HG02973 (cell line): ENCODE measurements around the gene ELOVL5.

ENCODE experiments used
- ATAC-seq: cut with Tn5 transposase; IDR thresholded peaks from one replicate; pipeline ENCODE4 v1.9.1; 2021; ENCODE audit warnings: moderate library complexity; ENCODE audit not compliant: unreplicated experiment

Gene ELOVL5

DNA sequence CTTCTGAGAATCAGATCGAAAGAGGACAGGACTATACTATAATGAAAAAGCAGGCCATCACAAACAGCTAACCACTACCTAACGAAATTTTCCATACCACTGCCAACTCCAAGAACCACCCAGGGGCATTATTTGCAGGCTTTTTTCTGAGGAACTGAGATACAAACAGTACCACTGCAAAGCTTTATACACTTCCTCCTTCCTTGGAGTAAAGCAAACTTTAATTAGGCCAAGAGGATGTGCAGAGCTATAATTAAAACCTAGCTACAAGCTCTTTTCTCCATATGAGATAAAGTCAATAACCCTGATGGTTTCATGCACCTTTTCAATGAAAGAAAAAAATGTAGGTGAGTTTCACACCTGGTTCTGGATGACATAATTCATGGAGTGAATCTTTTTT is 68.5 kb downstream of the ELOVL5 start:
- no peak for ATAC-seq

DNA sequence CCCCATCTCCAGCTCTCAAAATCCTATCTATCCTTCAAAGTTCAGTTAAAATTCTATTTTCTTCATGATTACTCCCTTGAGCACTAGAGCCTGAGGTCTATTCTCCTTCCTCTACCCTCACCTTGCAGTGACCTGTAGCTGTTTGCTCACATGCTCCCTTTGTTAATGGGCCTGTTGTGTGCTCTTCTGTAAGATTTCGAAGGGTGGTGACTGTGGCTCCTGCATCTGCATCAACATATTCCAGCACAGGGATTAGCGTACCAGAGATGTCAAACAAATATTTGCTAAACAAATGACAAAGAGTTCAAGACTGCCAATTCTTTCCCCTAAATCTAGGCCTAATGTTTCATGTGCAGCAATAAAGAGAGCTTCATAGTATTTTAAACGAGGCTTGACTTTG is 69.5 kb downstream of the ELOVL5 start:
- no peak for ATAC-seq

DNA sequence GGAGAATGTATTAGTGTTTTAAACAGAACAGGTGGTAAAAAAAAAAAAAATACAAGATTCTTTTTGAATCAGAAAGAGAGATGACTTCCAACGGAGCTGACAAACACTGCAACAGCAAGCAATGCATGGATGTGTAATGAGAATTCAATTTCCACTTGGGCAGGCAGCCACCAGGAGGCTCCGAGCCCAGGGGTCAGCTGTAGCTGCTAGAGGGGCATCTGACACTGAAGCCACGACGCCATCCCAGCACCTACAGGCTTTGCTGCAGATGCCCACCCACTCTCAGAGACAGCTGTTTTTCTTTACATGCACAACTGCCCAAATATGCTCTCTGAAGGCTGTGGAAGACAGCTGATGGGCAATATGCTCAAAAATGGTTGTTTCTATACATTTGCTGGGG is 75.4 kb downstream of the ELOVL5 start:
- ATAC-seq: no peak

DNA sequence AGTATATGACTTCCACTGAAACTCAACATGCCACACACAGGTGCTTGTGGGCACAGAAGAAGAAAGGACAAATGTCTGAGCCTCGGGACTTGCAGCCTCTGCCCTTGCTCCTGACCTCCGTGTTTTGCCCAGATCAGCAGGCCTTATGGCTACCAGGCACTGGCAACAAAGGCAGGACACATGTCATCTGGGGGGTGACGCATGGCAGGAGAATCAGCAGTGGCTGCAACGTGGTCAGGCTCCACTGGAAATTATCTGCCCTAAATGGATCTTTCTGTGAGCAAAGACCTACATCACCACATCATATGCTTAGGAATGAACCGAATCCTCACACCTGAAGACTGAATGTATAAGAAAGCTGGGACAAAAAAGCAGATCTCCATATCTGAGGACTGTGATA is 78.9 kb downstream of the ELOVL5 start:
- ATAC-seq: no peak

DNA sequence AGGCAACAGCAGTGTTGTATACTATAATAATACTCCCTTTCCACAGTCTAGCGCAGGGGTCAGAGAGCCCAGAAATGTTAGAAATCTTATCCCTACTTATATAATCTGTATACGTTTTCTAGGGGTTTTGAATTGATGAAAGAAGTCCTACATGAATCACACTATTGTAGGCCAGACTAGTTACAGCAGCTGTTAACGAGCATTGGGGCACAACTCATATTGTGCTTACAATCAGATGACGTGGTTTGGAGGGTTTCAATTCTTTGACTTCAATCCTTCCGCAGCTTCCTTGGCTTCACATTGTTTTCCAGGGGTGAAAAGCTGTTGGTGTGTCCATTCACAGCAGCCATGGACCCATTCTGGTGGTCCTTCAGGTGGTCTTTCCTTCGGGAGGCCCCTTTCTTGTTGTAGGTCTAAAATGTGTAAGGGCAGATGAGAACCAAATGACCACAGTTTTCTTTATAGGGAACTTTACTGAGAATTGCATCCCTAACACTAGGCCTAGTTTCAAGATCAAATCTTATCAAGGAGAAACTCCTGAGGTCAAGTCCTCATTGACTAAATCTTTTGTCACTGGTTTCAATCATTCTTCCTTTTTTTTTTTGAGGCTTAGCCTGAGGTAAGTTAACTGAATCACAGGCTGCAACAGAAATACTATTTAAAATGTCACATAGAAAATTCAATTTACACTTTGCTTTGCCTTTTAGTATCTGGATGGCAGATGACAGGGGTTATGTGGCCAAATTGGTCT is 79.7 kb downstream of the ELOVL5 start:
- ATAC-seq: no peak

DNA sequence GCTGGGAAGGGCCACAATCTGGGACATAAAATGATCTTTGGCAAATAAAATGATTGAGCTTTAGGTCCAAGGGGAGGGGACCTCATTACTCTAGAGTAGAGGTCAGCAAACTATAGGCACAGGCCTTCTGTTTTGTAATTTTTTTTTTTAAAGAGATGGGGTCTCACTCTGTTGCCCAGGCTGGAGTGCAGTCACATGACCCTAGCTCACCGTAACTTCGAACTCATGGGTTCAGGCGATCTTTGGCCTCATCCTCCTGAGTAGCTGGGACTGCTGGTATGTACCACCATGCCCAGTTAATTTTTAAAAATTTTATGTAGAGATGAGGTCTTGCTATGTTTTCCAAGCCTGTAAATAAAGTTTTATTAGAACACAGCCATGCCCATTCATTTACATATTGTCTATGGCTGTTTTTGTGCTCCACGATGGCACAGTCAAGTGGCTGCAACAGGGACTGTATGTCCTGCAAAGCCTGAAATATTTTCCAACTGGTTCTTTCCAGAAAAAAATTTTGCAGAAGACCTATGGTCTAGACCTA is 82.1 kb downstream of the ELOVL5 start:
- no peak for ATAC-seq

DNA sequence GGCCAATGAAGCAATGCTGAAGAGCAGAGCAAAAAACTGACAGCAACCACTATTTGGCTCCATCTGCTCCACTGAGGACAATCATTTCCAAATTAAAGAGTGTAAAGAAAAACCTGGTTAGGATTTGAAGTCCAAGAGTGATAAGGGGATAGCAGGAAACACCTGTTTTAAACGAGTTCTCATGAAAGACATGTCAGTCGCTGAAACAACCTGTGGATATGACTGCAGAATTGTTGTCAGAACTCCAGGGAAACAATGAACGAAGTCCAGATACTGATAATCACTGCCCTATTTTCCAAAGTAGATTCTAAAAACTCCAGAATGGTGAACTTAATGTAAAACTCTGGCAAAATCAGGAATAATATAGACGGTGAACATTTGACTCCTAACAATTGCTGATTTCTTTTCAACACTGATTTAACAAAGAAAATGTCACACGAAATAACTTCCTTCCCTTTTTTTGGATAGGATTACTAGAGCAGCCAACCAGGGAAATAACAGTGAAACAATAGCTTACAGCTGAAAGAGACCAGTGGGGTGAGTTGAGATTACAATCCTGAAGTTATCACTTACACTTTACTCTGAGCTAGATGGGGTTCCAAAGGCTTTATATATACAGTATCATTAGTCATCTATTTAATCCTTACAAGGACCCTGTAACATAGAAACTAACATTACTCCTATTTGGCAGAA is 83.7 kb downstream of the ELOVL5 start:
- ATAC-seq: no peak

DNA sequence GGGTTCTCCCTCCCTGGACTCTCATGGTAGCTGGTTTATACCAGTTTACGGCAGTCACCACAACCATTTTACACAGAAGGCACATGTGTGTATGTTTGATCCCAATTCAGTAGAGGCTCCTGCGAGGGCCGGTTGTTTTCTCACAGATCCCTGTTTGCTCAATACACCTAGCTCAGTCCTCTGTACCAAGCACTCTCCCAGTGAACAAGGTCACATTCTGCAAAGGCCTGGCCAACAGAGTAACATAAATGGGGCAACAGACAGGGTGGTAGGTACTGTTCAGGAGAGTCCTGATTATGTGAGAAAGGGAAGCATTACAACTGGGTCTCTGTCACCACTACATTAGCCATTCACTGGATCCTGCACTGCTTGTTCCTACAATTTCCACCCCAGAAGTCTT is 84.4 kb downstream of the ELOVL5 start:
- ATAC-seq: no peak

DNA sequence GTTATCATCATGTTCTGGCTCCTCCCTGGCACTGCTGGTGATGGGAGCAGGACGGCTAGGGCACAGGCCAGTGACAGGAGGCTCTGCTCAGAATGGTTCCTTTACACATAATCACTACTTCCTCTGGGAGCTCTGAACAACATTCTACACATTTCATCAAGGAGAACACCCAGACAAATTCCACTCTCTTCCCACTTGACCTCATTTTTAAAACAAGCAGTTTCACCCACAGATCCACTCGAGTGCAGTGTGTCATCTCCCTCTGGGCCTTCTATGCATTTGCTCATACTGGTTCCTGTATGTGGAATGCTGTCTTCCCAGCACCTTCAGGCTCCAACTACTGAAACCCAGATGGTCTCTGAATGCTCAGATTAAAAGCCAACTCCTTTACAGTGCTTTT is 84.8 kb downstream of the ELOVL5 start:
- ATAC-seq: no peak

DNA sequence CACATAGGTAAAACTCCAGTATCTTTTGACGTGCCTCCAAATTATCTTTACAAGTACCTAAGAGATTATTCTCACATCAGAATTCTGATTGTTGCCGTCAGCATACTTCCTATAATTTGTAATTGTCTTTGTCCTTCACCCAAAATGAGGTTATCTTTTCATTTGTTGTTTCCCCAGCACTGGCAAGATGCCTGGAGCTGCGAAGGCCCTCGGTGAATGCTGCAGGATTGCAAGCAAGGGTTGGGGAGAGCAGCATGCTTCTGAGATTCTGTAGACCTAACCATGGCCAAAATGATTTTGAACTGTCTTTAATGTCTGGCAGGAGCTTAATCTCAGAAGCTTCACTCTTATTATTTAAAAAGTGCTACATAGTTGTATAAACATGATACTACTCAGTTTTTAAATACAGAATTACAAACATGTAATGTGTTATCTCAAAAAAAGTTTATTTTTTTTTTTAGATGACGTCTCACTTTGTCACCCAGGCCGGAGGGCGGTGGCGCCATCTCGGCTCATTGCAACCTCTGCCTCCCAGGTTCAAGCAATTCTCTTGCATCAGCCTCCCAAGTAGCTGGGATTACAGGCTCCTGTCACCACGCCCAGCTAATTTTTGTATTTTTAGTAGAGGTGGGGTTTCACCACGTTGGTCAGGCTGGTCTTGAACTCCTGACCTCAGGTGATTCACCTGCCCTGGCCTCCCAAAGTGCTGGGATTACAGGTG is 88.7 kb downstream of the ELOVL5 start:
- ATAC-seq: no peak

DNA sequence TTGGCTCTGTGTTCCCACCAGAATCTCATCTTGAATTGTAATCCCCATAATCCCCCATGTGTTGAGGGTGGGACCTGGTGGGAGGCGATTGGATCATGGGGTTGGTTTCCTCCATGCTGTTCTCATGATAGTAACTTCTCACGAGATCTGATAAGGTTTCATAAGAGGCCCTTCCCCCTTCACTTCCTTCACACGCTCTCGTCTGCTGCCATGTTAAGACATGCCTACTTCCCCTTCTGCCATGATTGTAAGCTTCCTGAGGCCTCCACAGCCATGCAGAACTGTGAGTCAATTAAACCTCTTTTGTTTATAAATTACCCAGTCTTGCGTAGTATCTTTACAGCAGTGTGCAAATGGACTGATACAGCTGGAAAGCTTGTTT is 90.0 kb downstream of the ELOVL5 start:
- no peak for ATAC-seq

DNA sequence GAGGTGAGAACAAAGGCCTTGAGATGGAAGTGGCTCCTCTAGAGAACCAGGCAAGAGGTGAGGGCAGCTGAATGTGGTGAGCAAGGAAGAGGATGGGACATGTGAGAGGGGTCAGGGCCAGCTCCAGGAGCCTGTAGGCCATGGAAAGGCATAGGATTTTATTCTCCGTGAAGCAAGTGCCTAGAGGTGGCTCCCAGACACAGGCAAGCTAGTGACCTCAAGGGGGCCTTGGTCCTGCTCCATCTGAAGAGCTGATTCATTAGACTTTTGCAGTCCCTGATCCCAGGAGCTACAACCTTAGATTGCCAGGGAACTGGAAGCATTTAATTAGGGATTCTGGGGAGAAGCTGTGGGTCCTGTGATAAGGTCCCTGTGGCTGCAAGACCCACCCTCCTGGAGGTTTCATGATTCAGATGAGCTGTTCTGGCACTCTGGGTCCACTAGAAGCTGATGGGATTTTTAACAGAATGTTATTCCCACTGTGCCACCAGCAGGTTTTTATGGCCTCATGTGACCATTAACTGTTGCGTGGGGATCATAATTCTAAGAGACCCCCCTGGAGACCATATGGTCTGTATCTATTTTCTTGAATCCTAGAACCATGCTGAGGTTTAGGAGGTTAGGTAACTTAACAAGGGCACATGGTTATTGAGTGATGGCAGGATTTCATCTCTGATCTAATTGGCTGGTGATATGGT is 90.5 kb downstream of the ELOVL5 start:
- no peak for ATAC-seq

DNA sequence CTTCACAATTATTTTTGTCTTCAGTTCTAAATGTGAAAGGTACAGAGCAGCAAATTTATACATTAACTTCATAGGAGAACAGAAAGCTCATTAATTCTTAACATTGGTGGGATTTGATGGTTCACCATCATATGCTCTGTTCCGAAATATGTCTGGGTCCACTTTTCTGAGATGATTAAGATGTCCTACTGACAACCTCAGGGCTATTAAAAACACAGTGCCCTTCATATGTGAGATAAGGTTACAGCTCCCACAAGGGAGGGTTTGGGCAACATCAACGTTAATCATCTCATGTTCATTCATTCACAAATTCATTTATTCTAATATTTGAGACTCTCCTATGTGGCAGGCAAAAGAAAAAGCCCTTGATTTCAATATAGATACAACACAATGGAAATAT is 91.2 kb downstream of the ELOVL5 start:
- ATAC-seq: no peak

DNA sequence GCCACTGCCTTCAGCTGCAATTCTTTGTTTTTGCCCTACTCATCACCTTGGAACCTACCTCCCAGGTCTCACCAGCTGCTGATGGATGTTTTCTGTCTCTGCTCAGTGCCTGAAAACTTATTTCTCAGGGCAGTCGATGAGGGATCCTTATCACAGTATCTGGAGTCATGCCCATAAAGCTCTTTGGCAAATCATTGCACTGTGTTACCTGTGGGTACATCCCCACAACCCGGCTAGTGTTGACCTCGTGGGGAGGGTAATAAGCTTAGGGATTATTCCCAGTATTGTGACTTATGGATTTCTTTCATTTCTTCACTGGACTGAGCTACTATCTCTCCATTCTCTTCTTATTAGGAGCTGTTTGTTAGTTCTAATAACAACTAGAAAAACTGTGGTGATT is 91.7 kb downstream of the ELOVL5 start:
- ATAC-seq: no peak

DNA sequence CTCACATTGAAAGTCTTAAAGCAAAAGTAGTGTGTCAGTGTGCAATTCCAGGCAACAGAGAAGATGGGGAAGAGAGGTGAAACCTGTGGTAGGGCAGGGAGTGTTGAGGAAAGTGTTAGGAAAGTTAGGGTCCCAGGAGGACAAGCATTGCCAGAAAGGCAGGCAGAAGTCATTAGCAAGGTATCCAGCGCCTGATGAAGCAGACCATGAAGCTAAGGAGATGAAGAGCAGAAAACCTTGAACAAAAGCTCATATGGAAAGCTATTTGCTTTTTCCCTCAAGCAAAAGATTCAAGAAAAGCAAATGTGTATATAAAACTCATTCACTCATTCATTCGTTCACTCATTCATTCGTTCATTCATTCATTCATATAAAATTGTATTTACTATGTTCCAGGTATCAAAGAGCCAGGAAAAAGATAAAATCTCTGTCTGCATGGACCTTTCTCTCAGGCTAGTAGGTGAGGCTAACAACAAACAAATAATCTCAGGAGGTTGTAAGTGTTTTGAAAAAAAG is 96.5 kb downstream of the ELOVL5 start:
- ATAC-seq: no peak

DNA sequence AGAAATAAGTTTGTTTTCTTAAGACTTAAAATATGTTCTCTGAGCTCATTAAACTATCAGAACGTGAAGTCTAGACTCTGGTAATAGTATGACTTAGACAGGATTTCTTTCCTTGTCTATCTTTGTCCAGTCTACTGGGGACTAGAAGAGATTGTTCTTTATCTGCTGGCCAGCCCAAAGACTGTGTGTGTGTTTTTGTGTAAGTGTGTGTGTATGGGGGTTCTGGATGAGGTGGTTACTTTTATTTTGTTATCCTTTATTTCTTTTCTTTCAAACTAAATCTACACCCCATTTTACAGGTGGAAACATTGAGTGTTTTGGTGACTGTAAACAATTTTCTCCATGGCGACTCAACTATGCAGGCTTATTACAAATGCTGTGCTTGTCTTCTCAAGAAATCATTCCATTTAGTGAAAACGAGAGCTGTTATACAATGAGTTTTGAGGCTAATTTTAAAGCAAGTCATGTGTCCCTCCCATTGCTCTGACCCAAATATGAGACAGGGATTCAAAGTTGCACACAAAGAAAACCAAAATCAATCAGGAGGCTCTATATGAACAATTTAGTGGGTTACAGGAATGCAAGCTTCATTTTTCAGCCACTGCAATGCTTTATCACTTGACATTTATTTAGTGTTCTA is 97.6 kb downstream of the ELOVL5 start:
- ATAC-seq: no peak

DNA sequence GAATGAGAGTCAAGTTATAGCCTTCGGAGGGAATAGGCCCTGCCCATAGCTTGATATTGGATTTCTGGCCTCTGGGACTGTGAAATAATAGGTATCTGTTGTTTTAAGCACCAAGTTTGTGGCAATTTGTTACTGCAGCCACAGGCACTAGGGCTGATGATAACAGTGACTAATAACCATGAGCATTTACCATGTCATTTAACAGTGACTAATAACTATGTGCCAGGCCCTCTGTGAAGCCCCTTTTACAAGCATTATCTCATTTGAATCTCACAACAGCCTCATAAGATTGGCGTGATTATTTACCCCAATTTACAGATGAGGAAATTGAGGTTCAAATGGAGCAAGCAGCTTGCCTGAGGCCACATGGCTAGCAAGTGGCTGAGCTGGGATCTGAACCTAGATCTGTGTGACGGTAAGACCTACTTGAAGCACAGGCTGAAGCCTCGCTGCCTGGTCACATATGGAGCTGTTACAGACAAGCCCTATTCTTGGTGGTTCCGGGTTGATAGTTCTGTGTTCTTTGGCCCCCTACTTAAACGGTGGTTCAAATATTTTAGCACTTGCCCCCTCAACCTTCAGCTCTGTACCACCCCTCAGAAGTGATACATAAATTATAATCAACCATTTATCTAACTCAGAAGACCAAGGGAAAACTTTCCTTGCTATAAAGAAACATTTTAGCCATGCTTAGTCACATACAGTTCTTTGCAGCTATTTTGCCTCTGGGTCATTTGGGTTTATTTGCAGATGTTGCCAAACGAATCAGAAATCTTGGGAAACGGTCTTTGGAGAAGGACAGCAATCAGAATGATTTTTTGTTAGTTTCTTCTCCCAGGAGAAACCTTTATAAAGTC is 98.3 kb downstream of the ELOVL5 start:
- no peak for ATAC-seq

DNA sequence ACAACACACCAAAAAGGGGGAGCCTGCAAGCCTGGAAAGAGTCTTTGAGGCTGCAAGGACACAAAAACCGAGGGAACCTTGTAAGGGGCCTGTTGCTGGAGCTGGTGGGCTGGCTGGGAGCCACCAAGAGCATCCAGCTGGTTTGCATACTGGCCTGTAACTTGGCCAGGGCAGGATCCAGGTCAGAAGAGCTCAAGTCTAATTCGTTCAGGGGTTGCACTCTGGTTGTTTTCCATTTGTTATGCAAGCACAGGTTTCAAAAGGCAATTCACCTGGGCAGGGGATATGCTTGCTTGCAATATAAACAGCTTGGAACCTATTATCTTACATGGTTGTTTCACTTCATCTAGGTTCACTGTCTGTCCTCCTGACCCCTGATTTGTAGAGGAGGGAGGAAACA is 101.8 kb downstream of the ELOVL5 start:
- ATAC-seq: no peak

DNA sequence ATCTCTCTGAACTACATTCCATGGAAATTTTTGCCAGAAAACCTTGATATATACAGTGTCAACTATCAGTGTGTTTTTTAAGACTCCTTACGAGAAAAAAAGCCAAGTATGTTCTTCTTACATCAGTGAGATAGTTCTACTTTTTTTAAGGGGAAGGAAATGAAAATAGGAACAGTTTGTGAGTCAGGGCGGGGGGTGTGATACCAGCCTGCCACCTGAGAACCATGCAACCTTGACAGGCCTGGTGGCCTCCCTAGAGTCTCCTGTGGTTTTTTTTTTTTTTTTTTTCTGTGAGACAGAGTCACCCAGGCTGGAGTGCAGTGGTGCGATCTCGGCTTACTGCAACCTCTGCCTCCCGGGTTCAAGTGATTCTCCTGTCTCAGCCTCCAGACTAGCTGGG is 103.8 kb downstream of the ELOVL5 start:
- peak; percentile 75 for ATAC-seq
